ENCODE data around the gene CD4.

CD4 gene

DNA sequence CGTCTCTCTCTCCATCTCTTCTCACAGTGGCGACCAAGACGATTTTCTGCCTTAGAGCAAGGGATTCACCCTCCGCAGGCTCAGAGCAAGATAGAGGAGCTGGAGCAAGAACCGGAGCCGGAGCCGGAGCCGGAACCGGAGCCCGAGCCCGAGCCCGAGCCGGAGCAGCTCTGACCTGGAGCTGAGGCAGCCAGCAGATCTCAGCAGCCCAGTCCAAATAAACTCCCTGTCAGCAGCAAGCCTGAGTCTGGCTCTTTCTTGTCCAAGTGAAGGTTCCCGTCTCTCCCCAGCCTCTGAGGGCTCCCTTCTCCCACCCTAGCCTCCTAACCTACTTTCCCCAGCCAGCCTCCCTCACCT lies 11.1 kb upstream of the CD4 start:
- no peak for DNase-seq (ENCODE audit: low read depth, low spot score)

- DNase-seq (ENCODE audit: low read depth, low spot score), result peak; percentile 70
Measured at GRCh38 chr12:6778574-6779550, 10.5 kb upstream of the CD4 start.

DNA sequence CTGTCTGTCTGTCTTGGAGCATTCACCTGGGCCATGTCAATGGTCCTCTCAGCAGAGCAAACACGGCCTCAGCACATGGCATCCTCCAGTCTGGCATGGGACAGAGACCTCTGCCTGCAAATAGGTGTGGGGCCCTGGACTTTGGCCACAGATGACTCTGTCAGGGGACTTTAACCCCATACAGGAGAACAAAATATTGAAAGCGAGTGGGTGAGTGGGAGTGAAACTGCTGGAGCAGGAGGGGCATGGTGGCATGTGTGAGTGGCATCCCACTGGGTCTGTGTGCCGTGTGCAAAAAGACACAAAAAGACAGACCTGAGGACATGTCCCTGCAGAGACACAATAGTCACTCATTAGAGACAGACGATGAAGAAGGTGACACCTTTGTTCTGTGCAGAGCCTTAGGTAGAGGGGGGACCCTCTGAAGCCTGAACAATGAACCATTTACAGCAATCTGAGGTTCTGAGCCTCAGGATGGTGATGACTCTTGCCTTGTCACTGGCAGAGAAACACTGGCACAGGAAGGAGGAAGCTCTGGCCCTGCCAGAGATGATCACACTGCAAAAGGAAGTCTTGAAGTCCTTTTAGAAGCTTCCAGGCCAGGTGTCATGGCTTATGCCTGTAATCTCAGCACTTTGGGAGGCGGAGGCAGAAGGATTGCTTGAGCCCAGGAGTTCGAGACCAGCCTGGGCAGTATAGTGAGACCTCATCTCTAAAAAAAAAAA lies 9.5 kb upstream of the CD4 start:
- DNase-seq (ENCODE audit: low read depth, low spot score), result no peak

GRCh38 chr12:6780573-6780972 lies 8.8 kb upstream of the CD4 start:
- DNase-seq (ENCODE audit: low read depth, low spot score), result no peak

GRCh38 chr12:6782119-6782518 lies 7.2 kb upstream of the CD4 start:
- DNase-seq (ENCODE audit: low read depth, low spot score), result no peak

DNA sequence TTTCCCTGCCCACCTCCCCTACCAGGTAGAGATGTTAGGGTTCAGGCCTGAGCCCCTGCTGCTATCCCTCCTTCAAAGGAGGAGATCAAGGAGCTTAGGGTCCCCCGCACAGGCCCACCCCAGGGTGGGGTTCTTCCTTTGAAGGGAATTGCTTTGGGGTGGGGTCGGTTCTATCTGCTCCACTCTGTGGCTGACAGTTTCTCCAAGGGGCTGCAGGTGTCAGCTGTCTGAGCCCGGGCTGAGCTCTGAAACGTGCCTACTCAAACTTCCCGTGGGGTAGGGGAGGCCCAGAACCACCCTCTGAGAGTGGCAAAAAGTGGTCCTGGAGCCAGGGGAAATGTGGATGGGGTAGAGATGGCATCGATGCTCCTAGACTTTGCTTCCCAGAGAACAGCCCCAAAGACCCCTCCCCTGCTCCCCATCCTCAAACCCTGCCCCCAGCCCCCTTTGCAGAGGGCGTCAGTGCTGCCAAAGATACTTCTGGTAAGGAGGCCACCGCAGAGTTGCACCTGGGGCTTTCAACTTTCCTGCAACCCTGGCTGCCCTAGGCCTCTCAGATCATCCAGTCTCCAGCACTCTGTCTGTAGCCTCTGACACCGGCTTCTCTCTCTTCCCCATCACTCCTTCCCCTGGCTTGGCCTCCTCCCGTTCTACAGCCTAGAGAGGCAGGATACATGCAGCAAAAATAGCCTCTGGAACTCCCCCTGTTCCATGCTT lies 6.3 kb upstream of the CD4 start:
- DNase-seq (ENCODE audit: low read depth, low spot score), result no peak

DNA sequence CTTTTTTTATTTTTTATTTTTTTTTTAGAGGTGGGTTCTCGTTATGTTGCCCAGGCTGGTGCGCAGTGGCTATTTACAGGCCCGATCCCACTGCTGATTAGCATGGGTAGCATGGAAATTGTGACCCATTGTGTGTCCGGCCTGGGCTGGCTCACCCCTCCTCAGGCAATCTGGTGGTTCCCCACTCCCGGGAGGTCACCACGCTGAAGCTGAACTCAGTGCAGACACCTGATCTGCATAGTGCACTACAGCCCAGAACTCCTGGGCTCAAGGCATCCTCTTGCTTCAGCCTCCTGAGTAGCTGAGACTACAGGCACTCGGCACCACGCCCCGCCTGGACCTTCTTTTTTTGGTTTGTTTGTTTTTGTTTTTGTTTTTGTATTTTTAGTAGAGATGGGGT lies 5.5 kb upstream of the CD4 start:
- DNase-seq (ENCODE audit: low read depth, low spot score), result no peak

GRCh38 chr12:6784296-6784695 lies 5.0 kb upstream of the CD4 start:
- DNase-seq (ENCODE audit: low read depth, low spot score), result no peak

GRCh38 chr12:6784761-6785160 lies 4.6 kb upstream of the CD4 start:
- no peak for DNase-seq (ENCODE audit: low read depth, low spot score)

DNA sequence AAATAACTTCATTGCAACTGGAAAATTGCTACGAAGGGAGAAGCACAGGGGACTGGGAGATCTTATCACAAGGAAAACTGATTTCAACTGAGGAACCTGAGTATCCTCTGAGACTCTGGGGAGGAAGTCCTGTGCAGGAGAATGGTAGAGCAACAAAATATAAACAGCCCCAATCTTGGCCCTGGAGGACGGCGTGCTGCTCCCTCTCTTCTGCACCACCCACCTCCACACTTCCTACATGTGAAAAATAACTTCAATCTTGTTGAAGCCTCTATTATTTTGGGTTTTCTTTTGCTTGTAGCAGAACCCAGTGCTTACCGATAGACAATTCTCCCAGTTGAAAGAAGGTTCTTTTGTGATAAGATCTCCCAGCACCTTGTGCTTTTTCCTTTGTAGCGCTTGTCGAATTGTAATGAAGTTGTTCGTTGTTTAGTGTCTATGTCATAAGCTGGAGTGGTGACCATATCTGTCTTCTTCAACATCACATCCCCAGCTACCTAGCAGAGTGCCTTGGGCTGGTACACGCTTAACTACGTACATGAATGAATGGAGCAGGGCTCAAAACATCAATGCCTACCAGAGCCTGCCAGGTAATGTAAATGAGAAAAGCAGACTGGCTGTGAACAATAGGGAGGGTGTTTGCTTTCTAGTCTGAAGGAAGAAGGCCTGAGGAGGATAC lies 2.8 kb upstream of the CD4 start:
- no peak for DNase-seq (ENCODE audit: low read depth, low spot score)

DNA sequence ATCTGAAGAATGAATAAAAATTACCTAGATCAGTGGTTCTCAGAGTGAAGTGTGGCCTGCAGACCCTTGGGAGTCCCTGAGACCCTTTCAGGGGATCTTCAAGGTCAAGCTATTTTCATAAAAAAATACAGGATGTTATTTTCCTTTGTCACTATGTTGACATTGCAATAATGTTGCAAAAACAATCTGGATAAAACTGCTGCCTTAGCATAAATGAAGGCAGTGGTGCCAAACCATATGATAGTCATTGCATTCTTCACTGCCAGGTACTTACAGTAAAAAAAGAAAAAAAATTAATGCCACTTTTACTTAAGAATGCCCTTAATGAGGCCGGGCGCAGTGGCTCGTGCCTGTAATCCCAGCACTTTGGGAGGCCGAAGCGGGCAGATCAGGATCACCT lies 2.0 kb upstream of the CD4 start:
- no peak for DNase-seq (ENCODE audit: low read depth, low spot score)

DNA sequence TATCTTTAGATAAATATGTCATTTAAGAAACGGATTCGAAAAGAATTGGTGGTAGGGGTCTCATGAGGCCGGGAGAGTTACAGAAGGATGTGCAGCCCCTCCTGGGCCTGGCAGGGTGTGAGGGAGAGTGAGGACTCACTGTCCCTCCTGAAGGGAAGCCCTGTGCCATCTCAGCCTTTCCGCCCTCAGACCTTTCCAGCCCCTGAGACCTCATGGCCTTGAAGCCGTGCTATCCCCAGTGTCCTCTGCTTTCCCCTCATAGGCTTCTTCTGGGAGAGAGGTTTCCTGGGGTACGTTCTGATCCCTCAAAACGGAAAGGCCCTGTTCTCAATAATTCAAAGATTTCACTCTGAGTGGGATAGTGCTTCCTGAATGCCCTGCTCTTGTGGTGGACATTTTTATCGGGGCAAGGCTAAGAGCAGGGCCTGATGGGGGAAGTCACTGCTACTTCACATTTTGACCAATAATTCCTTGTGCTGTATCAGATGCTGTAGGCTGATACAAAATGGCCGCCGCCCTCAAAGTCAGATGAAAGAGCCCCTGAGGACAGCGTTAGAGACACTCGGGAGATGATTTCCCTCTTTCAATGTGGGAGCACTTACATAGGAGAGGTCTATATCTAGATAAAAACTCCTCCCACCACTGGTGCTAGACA lies 1.3 kb downstream of the CD4 start:
- no peak for DNase-seq (ENCODE audit: low read depth, low spot score)

GRCh38 chr12:6791931-6792520 lies 2.7 kb downstream of the CD4 start:
- DNase-seq (ENCODE audit: low read depth, low spot score), result no peak

- no peak for DNase-seq (ENCODE audit: low read depth, low spot score)
Measured at GRCh38 chr12:6792522-6793201, 3.3 kb downstream of the CD4 start.

GRCh38 chr12:6795088-6795487 lies 5.8 kb downstream of the CD4 start:
- no peak for DNase-seq (ENCODE audit: low read depth, low spot score)

- no peak for DNase-seq (ENCODE audit: low read depth, low spot score)
Measured at GRCh38 chr12:6796576-6796975, 7.2 kb downstream of the CD4 start.

GRCh38 chr12:6799147-6799546 lies 9.8 kb downstream of the CD4 start:
- no peak for DNase-seq (ENCODE audit: low read depth, low spot score)

DNA sequence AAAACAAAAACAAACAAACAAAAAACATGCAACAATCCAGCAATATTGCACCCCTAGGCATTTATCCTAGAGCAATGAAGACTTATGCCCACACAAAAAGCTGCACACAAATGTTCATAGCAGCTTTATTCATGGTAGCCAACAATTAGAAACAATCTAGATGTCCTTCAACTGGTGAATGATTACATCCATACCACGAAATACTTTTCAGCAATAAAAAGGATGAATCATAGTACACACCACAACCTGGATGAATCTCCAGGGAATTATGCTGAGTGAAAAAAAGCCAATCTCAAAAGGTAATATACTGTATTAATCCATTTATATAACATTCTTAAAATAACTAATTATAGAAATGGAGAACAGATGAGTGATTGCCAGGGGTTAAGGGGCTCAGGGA lies 17.8 kb downstream of the CD4 start:
- DNase-seq (ENCODE audit: low read depth, low spot score), result no peak

GRCh38 chr12:6809056-6809455 lies 19.7 kb downstream of the CD4 start:
- DNase-seq (ENCODE audit: low read depth, low spot score), result no peak

DNA sequence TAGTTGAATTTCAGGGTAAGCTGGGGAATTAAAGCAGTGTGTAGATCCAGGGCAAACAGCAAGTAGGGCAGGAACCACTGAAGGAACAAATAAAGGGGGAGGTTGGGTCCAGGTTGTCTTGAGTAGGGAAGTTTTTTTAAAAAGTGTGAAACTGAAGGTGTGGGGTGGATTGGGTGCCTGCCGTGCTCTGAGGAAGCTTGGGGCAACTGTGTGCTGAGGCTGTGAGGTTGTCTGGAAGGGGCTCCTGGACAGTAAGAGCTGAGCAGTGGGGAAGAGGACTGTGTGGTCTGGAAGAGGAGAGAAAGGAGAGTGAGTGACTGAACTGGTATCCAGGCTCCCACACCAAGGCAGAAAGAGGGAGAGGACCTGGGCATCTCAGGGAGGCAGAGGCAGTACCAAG lies 21.4 kb downstream of the CD4 start:
- DNase-seq (ENCODE audit: low read depth, low spot score), result no peak
